Mesangial cell (primary cell): ENCODE results near the gene CALY. TPM values are rescaled to one million over a fixed set of nuclear protein-coding genes. Genes with fewer than 3 reads are reported as not detected.

Experiments
- total RNA-seq: library from RNA; depleted of rRNA; stranded (reverse); fragments of >200 nt; gene quantifications from 2 replicates; pipeline ENCODE4 v1.2.3, GENCODE V29; 2015

CALY gene, protein sequence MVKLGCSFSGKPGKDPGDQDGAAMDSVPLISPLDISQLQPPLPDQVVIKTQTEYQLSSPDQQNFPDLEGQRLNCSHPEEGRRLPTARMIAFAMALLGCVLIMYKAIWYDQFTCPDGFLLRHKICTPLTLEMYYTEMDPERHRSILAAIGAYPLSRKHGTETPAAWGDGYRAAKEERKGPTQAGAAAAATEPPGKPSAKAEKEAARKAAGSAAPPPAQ
- total RNA-seq: 1.9 TPM in 1 of 2 replicates, not detected in the other

DNA sequence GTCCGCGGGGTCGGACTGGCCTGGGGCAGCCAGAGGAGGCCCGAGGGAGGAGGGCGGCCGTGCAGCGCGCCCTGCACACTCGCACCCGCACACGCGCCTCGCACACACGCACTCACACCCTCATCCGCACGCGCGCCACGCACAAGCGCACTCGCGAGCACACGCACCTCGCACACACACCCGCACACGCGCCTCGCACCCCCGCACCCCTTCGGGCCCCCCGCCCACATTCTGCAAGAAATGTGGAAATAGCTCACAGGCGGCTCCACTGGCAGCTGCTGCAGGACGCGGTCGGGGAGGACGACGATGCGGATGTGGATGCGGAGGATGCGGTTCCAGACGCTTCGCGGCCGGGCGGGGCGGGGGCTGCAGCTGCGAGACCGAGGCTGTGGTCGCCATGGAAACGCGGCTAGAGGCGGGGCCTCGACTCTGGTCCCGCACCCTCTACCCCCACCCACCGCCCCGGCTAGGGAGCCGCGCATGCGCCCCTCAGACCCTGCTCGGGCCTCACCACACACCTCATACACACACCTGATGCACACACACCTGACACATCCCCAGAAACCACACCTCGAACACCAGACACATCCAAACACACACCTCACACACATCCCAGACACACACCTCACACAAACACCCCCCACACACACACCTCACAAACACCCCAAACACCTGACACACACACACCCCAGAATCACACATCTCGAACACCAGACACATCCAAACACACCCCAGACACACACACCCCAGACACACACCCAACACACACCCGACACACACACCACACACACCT, at the start of gene CALY:
CALY (minus strand) TSS at position 320 of the 793 bp plus-strand sequence. CDS start 7,907 bp downstream, outside the sequence.

DNA sequence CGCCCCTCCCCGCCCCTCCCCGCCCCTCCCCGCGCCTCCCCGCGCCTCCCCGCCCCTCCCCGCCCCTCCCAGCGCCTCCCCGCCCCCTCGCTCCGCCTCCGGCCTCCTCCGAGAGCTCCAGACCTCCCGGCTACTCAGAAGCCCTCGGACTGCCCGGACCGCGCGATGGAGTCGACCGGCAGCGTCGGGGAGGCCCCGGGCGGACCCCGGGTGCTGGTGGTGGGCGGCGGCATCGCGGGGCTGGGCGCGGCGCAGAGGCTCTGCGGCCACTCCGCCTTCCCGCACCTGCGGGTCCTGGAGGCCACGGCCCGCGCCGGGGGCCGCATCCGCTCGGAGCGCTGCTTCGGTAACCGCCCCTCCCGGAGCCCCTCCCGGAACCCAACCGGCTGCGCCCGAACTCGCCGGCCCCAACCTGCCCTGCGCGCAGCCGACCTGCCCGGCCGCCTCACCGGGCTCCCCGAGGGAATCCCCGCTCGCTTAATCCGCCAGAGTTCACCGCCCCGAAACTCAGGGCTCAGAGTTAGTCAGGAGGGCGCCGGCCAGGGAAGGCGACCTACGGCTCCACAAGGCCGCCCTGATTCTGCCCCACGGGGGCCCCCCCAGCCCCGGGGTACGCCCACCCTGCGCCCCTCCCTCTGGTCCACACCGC, 42.6 kb upstream of the CALY start, which contains the start of gene PAOX:
PAOX (plus strand) TSS at position 111 of the 649 bp plus-strand sequence; CDS start at position 166, 55 bp downstream.

DNA sequence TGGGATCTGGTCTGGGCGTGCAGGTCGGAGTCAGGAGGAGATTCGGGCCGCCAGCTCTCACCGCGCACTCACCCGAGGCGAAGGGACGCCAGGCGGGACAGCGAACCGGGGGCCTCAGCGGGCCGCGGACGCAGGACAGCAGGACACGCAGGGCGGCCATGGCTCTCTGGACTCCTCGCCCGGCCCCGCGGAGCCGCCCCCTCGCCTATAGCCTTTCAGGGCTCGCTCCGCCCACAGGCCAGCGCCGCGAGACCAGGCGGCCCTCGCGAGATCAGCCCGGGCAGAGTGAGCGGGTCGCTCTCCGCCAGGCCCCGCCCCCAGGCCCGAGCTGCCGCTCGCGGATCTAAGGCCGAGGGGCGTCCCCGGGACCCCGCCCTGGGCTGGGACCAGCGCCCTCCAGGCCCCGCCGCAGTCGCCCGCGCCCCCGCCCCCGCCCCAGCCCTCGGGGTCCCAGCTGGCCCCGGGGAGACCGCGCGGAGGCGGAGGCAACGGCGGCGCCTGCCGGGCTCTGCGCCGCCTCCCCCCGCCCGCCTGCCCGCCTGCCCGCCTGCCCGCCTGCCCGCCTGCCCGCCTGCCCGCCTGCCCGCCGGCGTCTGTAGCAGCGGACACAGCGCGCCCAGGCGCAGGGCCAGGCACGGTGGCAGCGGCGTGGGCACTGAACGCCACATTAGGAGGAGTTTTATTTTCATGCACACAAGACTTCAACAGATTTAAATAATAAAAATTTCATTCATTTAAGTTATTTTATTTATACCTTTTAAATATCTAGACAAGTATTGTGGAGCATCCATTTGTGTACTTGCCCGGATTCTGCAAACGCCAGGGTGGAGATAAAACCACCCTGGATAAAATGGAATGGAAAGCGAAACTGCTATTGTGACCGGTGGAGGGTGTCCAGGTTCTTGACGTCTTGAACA, 36.7 kb upstream of the CALY start, which contains the start of gene ECHS1:
ECHS1 (minus strand) TSS at position 181 of the 917 bp plus-strand sequence; CDS start at position 160, 21 bp downstream.

DNA sequence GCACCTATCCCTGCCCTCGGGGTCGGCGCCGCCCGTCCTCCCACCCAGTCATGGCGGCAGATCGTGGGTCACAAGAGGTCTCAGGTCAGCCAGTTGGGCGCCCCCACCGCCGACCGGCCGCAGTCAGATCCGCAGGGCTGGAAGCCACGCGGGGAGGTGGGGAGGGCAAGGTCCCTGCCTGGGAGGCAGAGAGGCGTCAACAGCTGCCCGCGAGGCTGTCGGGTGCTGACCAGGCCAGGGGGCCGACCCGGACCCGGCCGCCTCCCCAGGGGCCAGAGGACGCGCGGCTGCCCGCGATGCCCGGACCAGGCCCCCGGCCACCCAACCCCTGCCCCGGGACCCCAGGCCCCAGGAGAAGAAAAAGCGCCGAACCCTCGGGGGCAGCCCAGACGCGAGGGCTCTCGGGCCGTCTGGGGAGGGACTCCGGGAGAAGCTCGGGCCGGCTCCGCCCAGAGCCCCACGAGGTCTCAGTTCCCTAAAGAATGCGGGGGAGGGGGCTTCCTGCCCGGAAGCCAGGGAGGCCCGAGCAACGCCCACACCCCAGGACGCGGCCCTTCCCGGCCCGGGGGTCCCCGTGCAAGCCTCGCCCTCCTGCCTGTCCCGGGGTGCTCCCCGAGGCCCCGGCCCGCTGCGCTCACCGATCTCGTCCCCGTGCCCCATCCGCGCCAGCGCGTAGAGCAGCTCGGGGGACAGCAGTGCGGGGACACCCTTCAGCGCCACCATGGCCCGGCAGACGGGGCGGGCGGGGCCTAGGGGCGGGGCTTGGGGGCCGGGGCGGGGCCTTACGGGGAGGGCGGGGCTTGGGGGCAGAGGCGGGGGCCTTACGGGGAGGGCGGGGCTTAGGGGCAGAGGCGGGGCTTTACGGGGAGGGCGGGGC, 20.8 kb upstream of the CALY start, which contains the start of gene FUOM:
FUOM (minus strand) TSS at position 735 of the 877 bp plus-strand sequence; CDS start at position 723, 12 bp downstream.

DNA sequence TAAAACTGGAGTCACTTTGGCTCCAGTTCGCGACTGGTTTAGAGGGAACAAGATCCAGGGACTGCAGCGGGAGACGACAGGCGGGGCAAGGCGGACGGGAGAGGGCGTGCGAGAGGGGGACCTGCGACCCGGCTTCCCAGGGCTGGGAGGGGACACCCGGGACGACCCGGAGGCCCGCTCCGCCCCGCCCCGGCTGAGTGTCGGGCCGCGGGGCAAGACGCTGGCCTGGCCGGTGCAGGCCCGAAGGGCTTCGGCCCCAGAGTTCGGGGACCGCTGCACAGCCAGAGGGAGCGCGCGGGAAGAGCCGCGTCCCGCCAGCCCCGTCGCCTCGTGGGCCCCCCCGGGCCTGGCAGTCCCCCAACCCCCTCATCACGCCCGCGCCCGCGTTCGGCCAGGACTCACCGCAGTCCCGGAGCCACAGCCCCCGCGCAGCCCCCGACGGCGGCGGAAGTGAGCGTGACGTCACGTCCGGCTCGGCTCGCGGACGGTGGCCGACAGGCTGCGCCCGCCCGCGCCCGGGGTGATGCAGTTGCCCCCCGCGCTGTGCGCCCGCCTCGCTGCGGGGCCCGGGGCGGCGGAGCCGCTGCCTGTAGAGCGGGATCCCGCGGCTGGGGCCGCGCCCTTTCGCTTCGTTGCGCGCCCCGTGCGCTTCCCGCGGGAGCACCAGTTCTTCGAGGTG, 28.1 kb downstream of the CALY start, which contains the start of the genes TUBGCP2 and ZNF511:
TUBGCP2 (minus strand) TSS at position 452 of the 679 bp plus-strand sequence. CDS start 5,931 bp downstream, outside the sequence.
ZNF511 (plus strand) TSS at position 494 of the 679 bp plus-strand sequence; CDS start at position 524, 30 bp downstream.

DNA sequence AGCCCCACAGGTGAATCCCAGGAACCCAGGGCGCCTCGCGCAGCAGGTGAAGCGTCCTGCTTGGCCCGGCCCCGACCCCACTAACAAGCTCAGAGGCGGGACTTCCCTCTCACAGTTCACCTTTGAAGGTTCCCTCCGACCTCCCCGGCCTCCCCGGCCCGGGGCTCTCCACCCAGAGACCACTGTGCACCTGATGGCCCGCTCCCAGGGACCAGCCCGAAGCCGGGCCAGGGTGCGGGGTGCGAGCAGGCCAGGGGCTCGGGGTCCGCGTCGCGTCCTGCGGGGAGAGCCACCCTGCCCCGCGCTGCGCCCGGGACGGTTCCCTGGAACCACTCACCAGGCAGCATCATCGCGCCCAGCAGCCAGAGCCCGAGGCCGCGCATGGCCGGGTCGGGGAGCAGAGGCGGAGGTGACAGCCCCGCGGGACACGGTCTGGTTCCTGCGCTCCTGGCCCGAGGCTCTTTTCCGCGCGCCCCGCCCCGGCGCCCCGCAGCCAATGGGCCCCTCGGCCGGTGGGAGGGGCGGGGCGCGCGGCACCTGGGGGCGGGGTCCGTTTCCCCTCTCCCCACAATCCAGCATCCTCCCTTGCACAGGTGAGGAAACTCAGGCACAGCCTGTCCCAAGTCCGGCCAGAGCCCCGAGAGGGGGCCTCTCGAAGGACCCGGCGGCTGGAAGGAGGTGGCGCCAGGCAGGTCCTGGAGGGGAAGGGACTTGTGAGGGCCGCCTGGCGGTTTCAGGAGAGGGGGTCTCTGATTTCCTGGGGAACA, 60.1 kb downstream of the CALY start, which contains the start of gene ADAM8:
ADAM8 (minus strand) TSS at position 434 of the 767 bp plus-strand sequence; CDS start at position 383, 51 bp downstream.

Other genes starting within 250 kb of the CALY start
- gene ADGRA1, start 249.0 kb downstream of the CALY start, total RNA-seq: not detected in 2 replicates
- 0.16 TPM in 1 of 2 replicates, not detected in the other for gene KNDC1, start 176.7 kb downstream of the CALY start, total RNA-seq
- not detected in 2 replicates for gene UTF1, start 106.7 kb downstream of the CALY start, total RNA-seq
- gene VENTX, start 99.0 kb downstream of the CALY start, total RNA-seq: not detected in 2 replicates
- 0.81 and 1.9 TPM in 2 replicates for gene ADAM8, start 60.0 kb downstream of the CALY start, total RNA-seq
- 64.0 and 67.5 TPM in 2 replicates for gene TUBGCP2, start 28.0 kb downstream of the CALY start, total RNA-seq
- gene ZNF511, start 28.0 kb downstream of the CALY start, total RNA-seq: 31.4 and 63.9 TPM in 2 replicates
- not detected in 2 replicates for gene PRAP1, start 10.5 kb upstream of the CALY start, total RNA-seq
- gene FUOM, start 21.1 kb upstream of the CALY start, total RNA-seq: 34.9 and 46.0 TPM in 2 replicates
- gene ECHS1, start 36.5 kb upstream of the CALY start, total RNA-seq: 85.7 and 93.0 TPM in 2 replicates
- gene PAOX, start 42.4 kb upstream of the CALY start, total RNA-seq: 6.7 and 9.0 TPM in 2 replicates
- gene MTG1, start 57.3 kb upstream of the CALY start, total RNA-seq: 38.7 and 50.0 TPM in 2 replicates
- gene SPRN, start 87.7 kb upstream of the CALY start, total RNA-seq: 0.16 and 0.38 TPM in 2 replicates
- under 0.01 and 1.4 TPM in 2 replicates for gene SCART1, start 117.0 kb upstream of the CALY start, total RNA-seq
- gene CYP2E1, start 190.5 kb upstream of the CALY start, total RNA-seq: 0.16 and 0.38 TPM in 2 replicates
- not detected in 2 replicates for gene SYCE1, start 228.7 kb upstream of the CALY start, total RNA-seq